NCI-H526 treated with DMSO at 0.1 percent for 48 hours (cell line): ENCODE measurements around the gene IGSF9.
A peak's percentile ranks its signal among the peaks of the same experiment; 100 is the strongest.
"Not testable (repeated sequence)": the region's sequence is repeated elsewhere in the genome, so short reads cannot be mapped to it uniquely, and the experiment has no call there.

Experiments
- DNase-seq: peaks from one replicate; lab custom pipeline; 2025; lab: John Stamatoyannopoulos, UW

The IGSF9 gene

DNA sequence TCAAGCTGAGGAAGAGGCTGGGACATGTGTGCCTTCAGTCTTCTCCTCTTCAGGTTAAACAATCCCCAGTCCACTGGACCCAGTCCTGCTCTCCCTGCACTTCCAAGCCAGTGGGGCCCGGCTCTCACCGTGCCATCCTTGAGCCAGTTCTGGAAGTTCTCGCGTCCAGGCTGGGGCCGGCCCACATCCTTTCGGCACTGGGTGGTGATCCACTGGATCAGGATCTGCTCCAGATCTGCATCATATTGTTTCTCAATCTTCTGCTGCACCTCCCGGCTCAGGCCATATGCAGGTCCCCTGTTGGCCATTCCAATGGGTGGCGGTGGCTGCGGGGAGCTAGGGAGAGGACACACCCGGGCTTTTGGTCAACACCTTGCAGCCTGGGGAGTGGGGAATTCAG lies 25.2 kb downstream of the IGSF9 start:
- no peak for DNase-seq

DNA sequence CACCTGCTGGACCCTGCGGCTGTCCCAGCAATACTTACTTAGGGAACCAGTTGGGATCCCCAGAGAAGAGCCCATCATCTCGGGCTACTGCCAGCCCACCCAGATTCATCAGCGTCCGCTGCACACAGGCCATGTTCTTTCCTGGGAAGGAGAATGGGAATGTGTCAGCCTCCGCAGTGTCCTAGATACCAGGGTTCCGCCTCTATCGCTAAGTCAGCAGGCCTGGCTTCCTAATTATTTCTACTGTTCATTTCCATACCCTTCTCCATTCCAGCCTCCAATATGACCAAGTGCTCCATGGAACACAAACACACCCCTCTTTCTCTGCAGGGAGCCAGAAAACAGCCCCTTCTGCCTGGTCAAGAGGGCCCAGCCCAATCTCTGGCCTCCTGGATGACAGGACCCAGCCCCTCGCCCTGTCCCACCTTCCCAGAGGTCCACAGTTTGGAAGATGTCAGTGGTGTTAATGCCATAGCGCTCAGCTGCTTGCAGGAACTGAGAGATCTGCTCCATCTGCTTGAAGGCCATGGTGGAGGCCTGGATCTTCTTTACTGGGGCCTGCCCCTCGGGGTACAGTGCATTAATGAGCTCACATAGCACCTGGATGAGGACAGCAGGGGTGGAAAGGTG lies 26.1 kb downstream of the IGSF9 start:
- DNase-seq = no peak

DNA sequence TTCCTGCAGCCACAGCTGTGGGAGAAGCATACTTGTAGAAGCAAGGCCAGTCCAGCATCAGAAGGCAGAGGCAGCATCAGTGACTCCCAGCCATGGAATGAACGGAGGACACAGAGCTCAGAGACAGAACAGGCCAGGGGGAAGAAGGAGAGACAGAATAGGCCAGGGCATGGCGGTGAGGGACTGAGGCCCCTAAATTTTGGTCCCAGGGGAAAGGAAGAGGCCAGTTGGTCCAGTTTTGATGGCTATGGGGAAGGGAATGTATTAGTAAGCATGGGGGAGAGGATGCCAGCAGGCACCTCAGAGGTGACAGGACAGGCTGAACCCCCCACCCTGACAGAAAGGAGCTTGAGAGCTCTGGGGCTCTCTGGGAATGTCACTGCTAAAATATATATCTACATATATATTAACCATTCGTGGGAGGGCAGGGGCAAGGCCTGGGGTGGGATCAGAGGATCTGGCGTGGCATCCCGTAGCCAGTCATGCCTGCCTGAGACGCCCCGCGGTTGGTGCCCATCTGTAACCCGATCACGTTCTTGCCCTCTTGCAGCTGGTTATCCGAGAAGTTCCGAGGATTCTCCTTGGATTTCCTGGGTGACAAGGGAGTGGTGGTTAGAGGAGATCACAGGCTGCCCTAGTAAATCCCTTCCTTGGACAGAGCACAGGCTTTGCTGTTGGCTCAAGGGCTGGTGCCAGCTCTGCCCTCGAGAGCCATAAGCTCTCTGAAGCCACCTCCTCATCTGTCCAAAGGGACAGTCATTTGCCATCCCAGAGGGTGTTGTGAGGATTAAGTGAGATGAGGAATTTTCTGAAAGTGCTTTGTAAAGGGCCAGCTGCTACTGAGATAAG lies 26.8 kb downstream of the IGSF9 start:
- no peak for DNase-seq

DNA sequence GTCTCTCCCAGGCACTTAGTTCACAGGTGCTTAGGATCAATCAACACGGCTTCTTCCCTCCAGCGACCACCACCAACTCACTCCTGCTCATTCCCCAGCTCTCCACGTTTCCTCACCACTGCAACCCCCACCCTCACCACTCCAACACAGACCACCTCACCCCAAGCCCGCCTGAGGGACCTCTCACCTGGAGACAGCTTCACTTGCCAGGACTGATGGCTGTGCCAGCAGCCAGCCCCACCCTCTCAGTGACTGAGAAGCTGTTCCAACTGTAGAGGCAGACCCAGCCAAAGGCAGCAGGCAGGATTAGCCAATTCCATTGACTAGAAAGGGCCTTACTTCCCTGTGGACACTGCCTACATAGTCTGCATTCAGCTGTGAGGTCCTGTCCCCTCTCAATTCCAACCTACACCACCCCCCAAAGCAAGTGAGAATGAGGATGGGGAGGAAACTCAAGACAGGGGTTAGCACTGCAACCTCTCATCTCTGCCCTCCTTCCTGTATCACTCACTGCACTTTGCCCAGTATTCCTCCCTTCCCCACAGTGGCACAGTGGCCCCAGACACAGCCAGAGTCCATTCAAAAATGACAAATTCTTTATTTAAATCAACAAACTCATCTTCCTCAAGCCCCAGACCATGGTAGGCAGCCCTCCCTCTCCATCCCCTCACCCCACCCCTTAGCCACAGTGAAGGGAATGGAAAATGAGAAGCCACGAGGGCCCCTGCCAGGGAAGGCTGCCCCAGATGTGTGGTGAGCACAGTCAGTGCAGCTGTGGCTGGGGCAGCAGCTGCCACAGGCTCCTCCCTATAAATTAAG lies 27.7 kb downstream of the IGSF9 start:
- no peak for DNase-seq

DNA sequence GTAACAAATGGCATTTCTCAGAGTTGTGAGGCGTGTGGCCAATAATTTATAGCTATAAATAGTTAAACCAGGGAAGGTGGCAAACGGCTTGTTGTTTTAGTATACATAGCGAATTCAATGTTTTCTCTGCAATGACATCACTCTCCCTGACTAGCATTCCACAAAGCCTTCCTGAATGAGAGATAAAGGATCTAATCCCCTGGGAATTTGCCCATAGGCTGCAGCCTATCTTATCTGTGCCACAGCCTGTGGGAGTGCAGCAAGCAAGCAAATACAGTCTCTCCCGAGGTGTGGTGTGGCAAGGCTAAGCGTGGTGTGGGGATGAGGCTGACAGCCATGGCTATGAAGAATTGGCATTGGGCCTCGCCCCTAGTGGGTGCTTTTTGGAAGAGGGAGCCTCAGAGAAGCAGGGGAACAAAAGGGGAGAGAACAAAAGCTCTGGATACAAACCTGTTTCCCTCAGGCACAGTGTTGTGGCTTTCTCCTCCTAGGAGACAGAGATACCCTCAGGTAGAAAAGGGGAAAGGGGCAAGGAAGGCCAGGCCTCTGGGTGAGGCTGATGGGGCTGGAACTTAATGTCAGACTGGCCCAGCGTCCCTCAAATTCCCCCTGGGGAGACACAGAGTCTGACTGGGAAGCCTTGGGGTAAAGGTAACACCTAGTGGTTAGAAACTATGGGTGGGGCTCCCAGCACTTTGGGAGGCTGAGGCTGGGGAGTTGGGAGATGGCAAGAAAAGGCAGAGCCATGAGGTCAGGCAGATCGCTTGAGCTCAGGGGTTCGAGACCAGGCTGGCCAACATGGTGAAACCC lies 29.0 kb downstream of the IGSF9 start:
- peak; percentile 96 for DNase-seq

DNA sequence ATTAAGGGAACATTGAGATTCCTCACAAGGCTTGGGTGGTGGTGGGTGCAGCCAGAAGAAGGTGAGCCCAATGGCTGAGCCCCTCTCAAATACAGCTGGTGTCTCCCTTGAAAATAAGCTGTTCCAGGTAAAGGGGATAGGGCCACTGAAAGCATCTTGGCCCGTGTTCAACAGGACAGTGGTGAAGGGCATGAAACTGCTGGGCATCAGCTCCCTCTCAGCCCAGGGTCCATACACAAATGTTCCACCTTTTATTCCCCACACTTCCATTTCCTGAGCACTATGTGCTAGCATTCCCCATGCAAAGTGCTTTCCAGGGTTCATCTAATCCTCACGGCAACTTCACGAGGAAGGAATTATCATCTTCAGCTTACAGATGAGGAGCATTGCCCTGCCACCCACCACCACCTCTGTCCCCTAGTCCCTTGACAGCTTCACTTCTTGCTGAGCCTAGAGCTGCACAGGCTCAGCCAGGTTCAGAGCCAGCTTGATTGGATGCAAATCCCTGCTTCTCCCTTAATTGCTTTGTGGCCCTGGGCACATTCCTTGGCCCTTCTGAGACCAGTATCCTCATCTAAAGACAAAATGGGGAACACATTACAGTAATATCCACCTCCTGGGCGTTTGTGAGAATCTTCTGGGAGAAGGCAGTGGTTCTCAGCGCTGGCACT lies 29.7 kb downstream of the IGSF9 start:
- DNase-seq = no peak

DNA sequence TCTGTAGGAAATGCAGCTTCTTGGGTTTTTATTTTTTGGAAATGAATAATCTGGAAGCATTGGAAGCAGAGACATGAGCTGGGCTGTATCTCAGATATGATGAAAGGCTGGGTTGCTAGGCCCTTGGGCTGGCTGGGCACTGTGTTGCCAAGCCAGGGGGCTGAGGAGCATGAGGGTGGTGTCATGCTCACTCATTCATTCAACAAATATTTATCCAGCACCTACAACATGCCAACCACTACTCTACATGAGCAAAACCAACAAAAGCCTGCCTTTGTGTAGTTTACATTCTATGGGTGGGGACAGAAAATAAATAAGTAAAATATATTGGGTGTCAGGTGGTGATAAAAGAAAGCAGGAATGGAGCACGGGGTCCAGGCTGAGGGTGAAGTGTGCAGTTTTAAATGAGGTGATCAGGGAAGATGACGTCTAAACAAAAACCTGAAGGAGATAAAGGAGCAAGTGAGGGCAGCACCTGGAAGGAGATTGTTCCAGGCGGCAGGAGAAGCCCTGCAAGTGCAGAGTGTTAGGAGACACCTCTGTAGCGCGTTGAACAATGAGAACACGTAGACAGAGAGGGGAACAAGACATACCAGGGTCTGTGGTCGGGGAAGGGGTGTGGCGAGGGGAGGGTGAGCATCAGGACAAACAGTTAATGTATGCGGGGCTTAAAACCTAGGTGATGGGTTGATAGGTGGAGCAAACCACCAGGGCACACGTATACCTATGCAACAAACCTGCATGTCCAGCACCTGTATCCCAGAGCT lies 31.0 kb downstream of the IGSF9 start:
- DNase-seq = no peak

DNA sequence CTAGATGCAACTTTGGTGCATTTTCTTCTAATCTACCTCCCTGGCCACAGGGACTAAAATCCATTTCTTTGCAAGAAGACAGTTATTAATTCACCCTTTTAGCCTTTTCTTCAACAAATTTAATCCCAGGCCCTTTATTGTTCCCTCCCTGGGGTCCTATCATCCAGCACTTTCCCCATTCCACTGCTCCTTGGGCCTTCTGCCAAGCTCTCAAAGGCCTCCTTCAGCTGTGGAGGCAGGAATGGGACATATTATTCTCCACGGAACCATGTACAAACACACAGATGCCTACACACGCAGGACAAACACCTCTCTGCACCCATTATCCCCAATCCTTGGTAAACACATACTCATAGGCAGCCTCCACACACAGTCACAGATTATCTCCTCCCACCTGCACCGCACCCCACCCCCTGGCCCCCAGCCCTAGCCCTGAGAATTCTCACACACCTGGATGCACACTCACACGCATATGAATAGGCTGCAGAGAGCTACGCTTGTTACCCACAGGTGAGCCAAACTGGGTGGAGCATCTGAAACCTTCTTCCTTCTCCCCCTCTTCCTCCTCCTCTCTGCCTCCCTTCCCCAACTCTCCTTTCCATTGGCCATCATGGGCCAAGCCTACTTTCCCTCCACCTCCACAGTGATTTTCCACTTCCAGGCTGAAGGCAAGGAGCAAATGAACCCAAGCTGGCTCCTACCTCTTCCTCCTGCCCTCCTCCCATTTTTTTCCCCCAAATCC lies 31.8 kb downstream of the IGSF9 start:
- DNase-seq = no peak

DNA sequence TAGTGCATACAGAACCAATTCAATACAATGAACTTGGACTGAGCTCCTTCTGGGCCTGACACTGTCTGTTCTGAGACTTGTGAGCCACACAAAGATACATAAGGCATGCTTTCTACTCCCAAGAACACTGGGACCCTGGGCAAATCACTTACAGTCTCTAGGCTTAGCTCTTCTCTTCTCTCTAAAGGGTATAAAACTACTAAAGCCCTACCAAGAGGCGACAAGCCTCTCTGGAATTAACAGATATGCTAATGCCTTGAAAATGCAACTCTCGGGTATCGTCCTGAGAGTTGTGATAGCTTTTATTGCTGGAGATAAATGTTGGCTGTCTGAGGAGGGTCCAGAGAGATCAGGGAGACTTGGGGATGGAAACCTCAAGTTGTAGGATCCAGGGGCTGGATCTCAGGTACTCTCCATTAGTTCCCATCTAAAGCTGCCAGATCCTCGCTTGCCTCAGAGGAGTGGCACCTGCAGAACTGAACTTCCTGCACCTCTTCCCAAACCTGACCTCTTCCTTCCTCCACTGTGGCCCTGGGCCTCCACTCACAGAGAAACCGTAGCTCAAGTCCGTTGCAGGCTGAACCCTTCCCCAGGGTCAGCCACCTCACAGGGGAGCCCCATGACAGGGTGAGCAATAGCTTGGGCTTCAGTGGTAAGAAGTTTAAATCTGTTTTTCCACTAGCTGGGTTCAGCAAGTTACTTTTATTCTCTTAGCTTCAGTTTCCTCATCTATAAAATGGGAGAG lies 33.9 kb downstream of the IGSF9 start:
- DNase-seq = no peak

DNA sequence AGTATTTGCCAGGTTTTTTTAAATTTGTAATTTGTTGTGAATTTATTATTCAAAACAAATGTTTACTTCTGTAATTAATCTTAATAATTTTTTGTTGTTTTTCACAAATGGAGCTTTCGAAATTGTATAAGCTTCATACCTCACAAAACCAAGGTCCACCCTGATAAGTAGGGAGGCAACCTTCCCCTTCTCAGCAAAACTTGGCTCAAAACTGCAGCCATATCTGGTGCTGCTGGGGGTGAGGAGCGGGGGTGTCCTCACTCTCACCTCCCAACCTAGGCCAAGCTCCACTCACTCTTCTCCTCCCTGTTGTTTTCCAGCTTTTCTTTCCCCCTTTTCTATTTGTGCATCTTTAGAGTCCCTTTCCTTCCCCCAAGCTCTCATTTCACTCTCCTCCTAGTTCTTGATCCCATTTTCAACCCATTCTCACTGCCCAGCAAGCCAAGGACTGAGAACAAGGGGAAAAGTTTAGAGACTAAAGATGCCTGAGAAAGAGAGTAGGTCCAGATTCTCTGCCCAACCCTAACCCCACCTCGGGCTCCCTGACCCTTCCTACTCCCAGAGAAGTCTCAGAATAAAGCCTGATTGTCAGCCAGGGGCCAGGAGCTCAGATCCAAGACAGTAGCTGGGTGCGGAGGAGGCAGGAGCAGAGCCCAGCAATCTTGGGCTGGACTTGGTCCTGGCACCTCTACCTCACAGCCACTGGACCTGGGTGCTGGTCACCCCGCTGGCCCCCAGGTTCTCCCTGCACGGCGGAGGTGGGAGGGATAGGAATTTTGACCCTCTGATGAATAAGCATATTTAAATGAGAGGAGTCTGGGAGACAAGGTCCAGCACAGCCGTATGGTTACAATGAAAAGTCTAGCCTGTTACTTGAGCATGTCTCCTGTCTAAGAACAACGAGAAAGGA lies 37.1 kb downstream of the IGSF9 start:
- DNase-seq = no peak

DNA sequence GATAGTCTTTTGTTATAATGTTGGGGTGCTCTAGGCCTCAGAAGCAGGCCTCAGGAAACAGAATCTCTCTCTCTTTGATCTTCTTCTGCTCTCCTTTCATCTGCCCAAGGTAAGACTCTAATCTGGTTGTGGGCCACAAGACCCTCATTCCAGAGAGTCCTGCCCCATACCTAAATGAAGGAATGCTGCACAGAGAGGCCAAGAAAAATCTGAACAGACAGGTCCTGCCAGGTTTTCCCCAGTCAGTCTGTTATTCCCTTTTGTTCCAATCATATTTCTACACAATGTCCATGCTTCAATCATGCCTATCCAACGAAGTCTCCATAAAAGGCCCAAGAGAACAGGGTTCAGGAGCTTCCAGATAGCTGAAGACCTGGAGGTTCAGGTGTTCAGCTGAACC lies 38.5 kb downstream of the IGSF9 start:
- DNase-seq = no peak

DNA sequence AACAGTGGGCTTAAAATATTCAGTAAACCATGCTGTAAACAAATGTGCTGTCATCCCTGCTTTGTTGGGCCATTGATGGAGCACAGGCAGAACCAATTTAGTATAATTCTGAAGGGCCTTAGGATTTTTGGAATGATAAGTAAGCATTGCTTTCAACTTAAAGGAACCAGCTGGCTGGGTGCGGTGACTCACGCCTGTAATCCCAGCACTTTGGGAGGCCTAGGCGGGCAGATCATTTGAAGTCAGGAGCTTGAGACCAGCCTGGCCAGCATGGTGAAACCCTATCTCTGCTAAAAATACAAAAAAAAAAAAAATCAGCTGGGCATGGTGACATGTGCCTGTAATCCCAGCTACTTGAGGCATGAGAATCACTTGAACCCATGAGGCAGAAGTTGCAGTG lies 41.4 kb downstream of the IGSF9 start:
- not testable (repeated sequence) for DNase-seq

DNA sequence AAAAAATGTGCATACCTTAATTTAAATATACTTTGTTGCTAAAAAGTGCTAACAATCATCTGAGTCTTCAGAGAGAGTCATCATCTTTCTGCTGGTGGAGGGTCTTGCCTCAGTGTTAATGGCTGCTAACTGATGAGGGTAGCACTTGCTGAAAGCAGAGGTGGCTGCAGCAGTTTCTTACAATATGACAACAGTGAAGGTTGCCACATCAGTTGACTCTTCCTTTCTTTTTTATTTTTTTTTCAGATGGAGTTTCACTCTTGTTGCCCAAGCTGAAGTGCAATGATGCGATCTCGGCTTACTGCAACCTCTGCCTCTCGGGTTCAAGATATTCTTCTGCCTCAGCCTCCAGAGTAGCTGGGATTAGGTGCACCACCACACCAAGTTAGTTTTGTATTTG lies 42.9 kb downstream of the IGSF9 start:
- DNase-seq = no peak

DNA sequence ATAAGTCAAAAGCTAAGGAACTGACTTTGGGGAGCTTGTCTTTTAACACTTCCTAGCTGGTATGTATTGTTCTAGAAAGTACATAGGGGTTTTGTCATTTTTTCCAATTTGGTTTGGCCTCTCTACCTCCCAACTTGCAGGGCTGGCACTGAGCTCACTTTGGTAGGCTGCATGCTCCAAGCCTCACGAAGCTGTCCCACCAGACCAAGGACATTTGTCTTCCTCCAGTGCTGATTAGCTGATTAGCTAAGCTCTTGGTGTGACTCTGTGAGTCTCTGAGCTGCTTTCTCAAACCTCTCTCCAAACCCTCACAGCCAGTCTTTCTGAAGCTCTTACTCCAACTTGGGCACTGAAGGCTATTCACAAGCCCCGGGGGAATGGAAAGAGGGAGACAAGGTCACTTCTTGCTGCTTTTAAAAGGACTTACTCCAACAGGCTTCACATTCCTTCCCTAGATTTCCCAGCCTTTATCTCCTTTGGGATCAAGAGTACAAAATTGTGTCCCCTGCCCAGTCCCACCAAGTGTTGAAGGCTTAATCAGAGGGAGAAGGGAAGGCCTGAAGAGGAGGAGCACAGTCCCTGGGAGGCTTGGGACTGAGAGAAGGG lies 44.6 kb downstream of the IGSF9 start:
- no peak for DNase-seq

DNA sequence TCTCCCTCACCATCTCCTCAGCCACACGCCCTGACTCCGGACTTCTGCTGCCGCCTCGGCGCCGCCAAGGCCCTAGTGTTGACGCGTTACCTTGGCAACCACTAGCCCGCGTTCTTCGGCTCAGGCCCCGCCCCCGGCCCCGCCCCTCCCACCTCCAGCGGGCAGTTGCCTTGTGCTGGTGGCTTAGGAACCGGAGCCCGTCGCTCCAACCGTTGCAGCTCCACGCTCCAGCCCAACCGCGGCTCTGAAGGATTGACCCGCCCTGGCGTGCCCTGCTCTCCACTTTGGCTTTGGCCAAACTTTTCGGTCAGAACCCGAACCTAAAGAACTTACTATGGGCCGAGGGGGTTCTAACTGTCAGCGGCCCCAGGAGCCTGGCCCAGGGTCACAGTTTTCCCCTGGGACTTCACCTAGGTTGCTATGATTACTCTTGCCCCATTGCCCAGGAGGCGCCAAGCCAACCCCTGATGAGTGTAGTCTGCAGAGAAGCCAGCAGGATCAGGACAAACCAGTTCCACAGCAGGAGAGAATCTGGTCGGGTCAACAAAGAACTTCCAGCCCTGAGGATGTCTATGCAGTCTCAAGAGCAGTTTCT lies 45.2 kb downstream of the IGSF9 start, which contains the start of gene CFAP45:
Gene CFAP45 (minus strand): TSS at position 80 of the 595 bp plus-strand sequence. CDS start 67 bp downstream, at position 13.
- peak; percentile 93 for DNase-seq

DNA sequence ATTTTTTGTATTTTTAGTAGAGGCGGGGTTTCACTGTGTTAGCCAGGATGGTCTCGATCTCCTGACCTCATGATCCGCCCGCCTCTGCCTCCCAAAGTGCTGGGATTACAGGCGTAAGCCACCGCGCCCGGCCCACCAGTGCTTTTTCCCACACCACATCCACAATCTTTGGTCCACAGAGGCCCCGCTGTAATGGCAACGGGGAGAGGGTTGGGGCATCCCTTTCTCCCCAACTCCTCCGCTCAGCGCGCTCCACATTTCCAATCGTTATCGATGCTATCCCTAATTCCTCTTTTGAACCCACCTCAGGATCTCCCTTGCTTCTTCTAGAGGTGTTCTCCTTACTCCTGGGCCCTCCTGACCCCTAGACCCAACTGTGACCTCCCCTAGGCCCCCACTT lies 45.8 kb downstream of the IGSF9 start:
- DNase-seq = not testable (repeated sequence)

DNA sequence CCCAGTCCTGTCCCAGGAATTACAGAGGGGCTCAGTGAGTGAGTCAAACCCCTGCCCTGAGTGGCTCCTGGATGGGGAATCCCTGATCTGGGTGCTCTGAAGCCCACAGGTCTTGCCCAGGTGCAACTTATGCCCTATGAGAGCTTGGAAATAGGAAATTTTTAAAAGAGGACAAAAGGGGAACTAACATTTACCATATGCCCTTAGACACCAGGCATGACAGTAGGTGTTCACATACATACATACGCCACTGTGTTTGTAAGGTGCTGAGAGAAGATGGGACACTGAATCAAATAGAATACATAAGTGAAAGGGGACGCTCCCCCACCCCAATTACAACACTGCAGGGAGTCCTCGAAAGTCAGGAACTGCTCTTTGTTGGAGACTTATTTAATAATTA lies 46.9 kb downstream of the IGSF9 start:
- no peak for DNase-seq
